Measurements from ENCODE around the gene APC.

Gene APC

DNA sequence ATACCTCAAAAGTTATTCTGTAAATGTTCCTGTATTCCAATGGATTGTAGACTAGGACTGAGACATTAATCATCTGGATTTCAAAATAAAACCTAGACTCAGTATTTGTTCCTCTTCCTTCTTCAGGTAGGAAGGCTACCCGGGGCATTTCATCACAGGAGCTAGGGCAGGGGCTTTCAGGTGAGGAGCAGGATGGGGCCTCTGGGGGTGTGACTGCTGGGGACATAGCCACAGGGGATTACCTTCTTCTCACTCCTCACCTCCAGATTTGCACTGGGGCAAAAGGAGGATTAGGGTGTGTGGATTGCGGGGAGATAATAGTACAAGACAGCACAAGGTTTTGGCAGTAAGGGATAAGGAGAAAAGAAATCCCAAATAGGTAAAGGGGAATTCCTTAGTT is 85.5 kb downstream of the APC start:
- no peak for DNase-seq (ENCODE audit: low spot score)
- no peak for TF ChIP-seq CTCF (IDR thresholded peaks at IDR 0.05; ENCODE audit: extremely low read depth, missing control alignments)

DNA sequence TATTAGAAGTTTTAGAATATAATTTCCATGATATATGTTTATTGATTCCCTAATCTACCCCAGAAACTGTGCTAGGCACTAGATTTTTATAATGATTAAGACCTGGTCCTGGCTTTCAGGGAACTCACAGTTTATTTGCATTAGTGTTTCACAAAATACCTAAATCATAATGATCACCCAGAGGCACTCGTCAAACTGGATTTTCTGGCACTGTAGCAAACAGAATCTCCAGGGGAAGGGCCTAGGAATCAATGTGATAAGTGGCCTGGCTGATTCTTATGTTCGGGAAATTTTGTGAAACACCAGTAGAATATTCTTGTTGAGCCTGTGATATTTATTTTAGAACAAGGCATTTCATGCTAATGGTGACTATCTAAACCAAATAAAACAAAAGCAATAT is 86.0 kb downstream of the APC start:
- no peak for DNase-seq (ENCODE audit: low spot score)
- TF ChIP-seq CTCF (IDR thresholded peaks at IDR 0.05; ENCODE audit: extremely low read depth, missing control alignments) = no peak

DNA sequence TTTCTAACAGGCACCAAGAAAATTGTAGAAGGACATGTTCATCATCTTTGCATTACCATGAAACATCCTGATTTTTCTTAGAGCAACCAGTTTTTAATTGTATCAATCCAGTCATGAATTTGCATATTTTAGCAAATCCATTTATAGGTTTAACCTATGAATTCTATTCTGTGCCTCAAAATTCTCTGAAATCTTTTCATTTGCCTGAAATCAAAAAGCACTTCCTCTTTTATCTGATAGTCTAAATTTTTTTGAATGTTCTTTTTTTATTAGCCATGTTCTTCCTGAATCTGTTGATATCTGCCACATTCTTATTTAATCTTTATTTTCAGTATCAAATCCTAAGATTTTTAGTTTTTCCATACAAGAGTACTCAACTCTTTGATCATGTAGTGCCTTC is 86.5 kb downstream of the APC start:
- no peak for TF ChIP-seq CTCF (IDR thresholded peaks at IDR 0.05; ENCODE audit: extremely low read depth, missing control alignments)
- DNase-seq (ENCODE audit: low spot score) = no peak

GRCh38 chr5:112830378-112830777 is 92.7 kb downstream of the APC start:
- DNase-seq (ENCODE audit: low spot score) = no peak
- no peak for TF ChIP-seq CTCF (IDR thresholded peaks at IDR 0.05; ENCODE audit: extremely low read depth, missing control alignments)

DNA sequence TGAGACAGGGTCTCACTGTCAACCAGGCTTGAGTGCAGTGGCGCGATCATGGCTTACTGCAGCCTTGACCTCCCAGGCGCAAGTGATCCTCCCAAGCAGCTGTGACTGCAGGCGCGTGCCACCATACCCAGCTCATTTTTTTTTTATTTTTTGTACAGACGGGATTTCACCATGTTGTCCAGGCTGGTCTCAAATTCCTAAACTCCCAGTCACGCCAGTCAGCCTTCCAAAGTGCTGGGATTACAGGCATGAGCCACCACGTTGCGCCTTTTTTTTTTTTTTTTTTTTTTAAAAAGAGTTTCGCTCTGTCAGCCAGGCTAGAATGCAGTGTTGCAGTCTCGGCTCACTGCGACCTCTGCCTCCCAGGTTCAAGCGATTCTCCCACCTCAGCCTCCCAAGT is 96.3 kb downstream of the APC start:
- no peak for DNase-seq (ENCODE audit: low spot score)
- no peak for TF ChIP-seq CTCF (IDR thresholded peaks at IDR 0.05; ENCODE audit: extremely low read depth, missing control alignments)

- TF ChIP-seq CTCF (IDR thresholded peaks at IDR 0.05; ENCODE audit: extremely low read depth, missing control alignments) = no peak
- no peak for DNase-seq (ENCODE audit: low spot score)
These were observed 106.8 kb downstream of the APC start for GRCh38 chr5:112844489-112844888.

DNA sequence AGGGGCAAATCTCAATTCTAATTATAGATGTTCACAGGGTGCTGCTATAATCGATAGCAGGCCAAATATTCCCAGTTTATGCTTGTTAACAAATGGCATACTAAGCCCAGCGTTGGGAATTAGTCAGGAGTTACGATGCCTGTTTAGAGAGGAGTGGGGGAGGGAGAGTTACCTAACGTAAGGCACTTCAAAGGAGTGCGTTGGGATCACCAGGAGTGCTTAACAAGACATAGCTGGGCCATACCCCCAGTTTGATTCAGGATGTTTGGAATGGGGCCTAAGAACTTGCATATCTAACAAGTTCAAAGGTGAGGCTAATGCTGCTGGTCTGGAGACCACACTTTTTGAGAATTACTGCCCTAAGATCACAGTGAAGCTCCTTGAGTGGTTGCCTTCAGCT is 108.9 kb downstream of the APC start:
- no peak for TF ChIP-seq CTCF (IDR thresholded peaks at IDR 0.05; ENCODE audit: extremely low read depth, missing control alignments)
- DNase-seq (ENCODE audit: low spot score) = no peak
